ENCODE measurements around the gene TJAP1. TPM values are rescaled to one million over a fixed set of nuclear protein-coding genes. Genes with fewer than 3 reads are reported as not detected.

TJAP1 gene
- total and polyA plus RNA-seq, 2 of the 8 experiments (the other 6 are each of a cell fraction or from before 2014, with no cell fraction given), result 30.7 to 40.4 TPM

- no peak for TF ChIP-seq KDM1A (IDR thresholded peaks at IDR 0.05; ENCODE audit: borderline replicate concordance, low read length)
- no peak for TF ChIP-seq JUN (IDR thresholded peaks at IDR 0.05; ENCODE audit: low read depth, low read length)
- TF ChIP-seq CTCF (IDR thresholded peaks at IDR 0.05; ENCODE audit: control extremely low read depth in 1 of 3, insufficient read depth in 1 of 3, low read depth in 1 of 3, low read length in 3 of 3), result no peak
- no peak for TF ChIP-seq BRCA1 (IDR thresholded peaks at IDR 0.05; ENCODE audit: low read depth, low read length)
- TF ChIP-seq SUZ12 (IDR thresholded peaks at IDR 0.05; ENCODE audit: low read length), result no peak
- no peak for TF ChIP-seq GABPA (IDR thresholded peaks at IDR 0.05; ENCODE audit: borderline replicate concordance, insufficient read depth, low read length)
- no peak for TF ChIP-seq NANOG (IDR thresholded peaks at IDR 0.05; ENCODE audit: insufficient read depth, low read depth, low read length, poor library complexity, severe bottlenecking)
- TF ChIP-seq MAX (IDR thresholded peaks at IDR 0.05), result no peak
Measured at GRCh38 chr6:43444036-43444435, 33.3 kb upstream of the TJAP1 start (continued).

All from H1 (cell line).